ENCODE data around the gene LCMT1.
A peak's percentile ranks its signal among the peaks of the same experiment; 100 is the strongest.
"Not testable (repeated sequence)": the region's sequence is repeated elsewhere in the genome, so short reads cannot be mapped to it uniquely, and the experiment has no call there.

Gene LCMT1

GRCh38 chr16:25135254-25135878 lies 23.8 kb downstream of the LCMT1 start:
- DNase-seq (ENCODE audit: low read depth): peak; percentile 12
- no peak overlapping the region for H3K4me3 ChIP-seq (ENCODE audit: low read depth, low read length)

DNA sequence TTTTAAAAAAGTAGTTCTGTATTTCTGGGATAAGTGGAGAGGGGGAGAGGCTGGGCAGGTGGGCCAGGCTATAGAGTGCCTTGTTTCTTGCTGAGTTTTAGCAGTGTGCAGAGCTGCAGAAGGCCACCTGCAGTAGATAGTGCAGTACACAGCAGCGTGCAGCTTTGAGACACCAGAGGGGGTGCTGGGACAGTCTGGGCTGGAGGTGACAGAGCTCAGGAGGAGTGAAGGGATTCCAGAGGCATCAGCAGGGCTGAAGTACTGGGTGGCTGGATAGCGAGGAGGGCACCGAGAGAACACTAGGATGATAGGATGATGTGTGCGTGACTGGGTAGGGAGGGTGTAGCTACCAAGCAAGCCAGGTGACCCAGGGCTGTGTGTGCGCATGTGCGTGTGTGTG lies 26.6 kb downstream of the LCMT1 start:
- no peak overlapping the region for H3K4me3 ChIP-seq (ENCODE audit: low read depth, low read length)
- no peak for DNase-seq (ENCODE audit: low read depth)

- no peak overlapping the region for H3K4me3 ChIP-seq (ENCODE audit: low read depth, low read length)
- DNase-seq (ENCODE audit: low read depth): no peak
Measured at GRCh38 chr16:25140459-25140858, 28.9 kb downstream of the LCMT1 start.

- peak; percentile 39 for DNase-seq (ENCODE audit: low read depth)
- H3K4me3 ChIP-seq (ENCODE audit: low read depth, low read length): no peak overlapping the region
Measured at GRCh38 chr16:25141648-25142047, 30.1 kb downstream of the LCMT1 start.

- no peak overlapping the region for H3K4me3 ChIP-seq (ENCODE audit: low read depth, low read length)
- no peak for DNase-seq (ENCODE audit: low read depth)
Measured at GRCh38 chr16:25143928-25144327, 32.4 kb downstream of the LCMT1 start.

- DNase-seq (ENCODE audit: low read depth): no peak
- no peak overlapping the region for H3K4me3 ChIP-seq (ENCODE audit: low read depth, low read length)
Measured at GRCh38 chr16:25148568-25149215, 37.1 kb downstream of the LCMT1 start.

DNA sequence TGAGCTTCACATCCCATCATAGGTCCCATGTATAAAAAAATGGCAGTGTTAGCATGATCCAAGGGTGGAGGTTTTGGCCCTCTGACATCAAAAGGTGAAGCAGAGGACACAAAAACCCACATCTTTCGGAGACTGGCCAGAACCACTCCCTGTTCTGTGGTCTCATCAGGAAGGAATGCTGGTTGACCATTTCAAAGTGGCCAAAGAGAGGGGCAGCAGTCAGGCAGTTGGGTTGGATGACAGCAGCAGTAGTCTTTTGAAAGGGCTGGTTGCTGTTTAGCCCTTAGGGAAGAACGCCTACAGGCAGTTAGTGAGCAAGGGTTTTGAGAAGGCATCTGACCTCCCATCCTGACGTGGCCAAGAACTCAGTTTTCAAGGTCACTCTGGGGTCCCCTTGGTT lies 40.5 kb downstream of the LCMT1 start:
- H3K4me3 ChIP-seq (ENCODE audit: low read depth, low read length): no peak overlapping the region
- no peak for DNase-seq (ENCODE audit: low read depth)

- DNase-seq (ENCODE audit: low read depth): no peak
- H3K4me3 ChIP-seq (ENCODE audit: low read depth, low read length): no peak overlapping the region
Measured at GRCh38 chr16:25155553-25156460, 44.3 kb downstream of the LCMT1 start.

- no peak for DNase-seq (ENCODE audit: low read depth)
- no peak overlapping the region for H3K4me3 ChIP-seq (ENCODE audit: low read depth, low read length)
Measured at GRCh38 chr16:25157271-25157875, 45.8 kb downstream of the LCMT1 start.

DNA sequence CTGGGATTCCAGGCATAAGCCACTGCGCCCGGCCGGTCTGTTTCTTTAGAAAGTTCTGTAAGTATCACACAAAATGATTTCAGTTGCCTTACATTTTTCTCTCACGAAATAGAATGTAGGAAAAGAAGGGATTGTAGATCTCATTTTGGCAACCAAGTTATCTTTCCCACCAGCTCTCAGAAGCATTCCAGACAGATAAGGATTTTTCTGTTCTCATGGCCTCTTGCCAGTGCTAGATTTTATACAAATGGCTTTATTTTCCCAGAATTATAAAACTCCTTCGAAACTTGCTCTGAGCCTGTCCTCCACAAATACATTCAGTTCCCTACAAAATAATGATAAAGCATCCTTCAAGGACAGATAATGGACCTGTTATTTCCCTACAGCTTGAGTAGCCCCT lies 46.9 kb downstream of the LCMT1 start:
- no peak for DNase-seq (ENCODE audit: low read depth)
- H3K4me3 ChIP-seq (ENCODE audit: low read depth, low read length): no peak overlapping the region

GRCh38 chr16:25161753-25162367 lies 50.3 kb downstream of the LCMT1 start:
- no peak for DNase-seq (ENCODE audit: low read depth)
- no peak overlapping the region for H3K4me3 ChIP-seq (ENCODE audit: low read depth, low read length)

DNA sequence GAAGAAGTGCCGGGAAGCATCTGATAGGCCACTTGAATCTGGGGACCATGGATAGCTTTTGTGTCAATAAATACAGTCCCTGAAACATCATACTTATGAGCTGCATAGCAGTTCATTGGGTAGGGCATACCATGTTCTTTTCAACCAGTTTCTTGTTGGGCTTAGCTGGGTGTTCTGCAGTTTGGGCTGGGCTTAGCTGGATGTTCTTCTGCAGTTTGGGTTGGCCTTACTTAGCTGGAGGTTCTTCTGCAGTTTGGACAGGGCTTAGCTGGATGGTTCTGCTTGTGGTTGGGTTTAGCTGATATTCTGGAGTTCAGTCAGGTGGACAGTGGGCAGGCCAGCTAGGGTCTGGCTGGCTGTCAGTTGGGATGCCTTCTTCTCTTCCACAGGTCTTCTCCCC lies 52.1 kb downstream of the LCMT1 start:
- no peak for DNase-seq (ENCODE audit: low read depth)

GRCh38 chr16:25165284-25165683 lies 53.7 kb downstream of the LCMT1 start:
- no peak for DNase-seq (ENCODE audit: low read depth)
- H3K4me3 ChIP-seq (ENCODE audit: low read depth, low read length): no peak overlapping the region

More for the DNA sequence above, 52.1 kb downstream of the LCMT1 start:
- H3K4me3 ChIP-seq (ENCODE audit: low read depth, low read length): no peak overlapping the region

DNA sequence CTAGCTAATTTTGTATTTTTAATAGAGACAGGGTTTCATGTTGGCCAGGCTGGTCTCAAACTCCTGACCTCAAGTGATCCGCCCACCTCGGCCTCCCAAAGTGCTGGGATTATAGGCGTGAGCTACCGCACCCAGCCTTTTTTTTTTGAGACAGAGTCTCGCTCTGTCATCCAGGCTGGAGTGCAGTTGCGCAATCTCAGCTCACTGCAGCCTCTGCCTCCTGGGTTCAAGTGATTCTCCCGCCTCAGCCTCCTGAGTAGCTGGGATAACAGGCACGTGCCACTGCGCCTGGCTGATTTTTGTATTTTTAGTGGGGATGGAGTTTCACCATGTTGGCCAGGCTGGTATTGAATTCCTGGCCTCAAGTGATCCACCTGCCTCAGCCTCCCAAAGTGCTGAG lies 56.4 kb downstream of the LCMT1 start:
- not testable (repeated sequence) for DNase-seq (ENCODE audit: low read depth); H3K4me3 ChIP-seq (ENCODE audit: low read depth, low read length)

GRCh38 chr16:25171390-25171789 lies 59.8 kb downstream of the LCMT1 start:
- no peak for DNase-seq (ENCODE audit: low read depth)
- H3K4me3 ChIP-seq (ENCODE audit: low read depth, low read length): no peak overlapping the region

DNA sequence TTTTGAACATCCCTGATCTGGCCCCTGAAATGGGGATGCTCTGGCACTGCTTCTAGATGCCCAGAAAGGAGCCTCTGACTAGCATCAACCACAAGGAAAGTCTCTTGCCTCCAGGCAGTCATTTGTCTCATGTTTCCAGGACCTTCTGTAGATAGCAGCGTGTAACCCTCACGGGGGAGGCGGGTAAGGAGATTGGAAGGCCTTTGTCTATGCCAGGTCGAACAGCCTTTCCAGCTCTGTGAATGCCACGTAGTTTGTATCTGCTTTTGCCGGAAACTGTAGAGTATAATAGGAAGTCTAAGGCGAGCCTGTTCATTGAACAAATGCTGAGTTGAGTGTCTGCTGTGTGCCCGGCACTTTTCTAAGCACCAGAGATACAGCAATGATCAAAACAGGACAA lies 61.3 kb downstream of the LCMT1 start:
- H3K4me3 ChIP-seq (ENCODE audit: low read depth, low read length): no peak overlapping the region
- no peak for DNase-seq (ENCODE audit: low read depth)

- no peak overlapping the region for H3K4me3 ChIP-seq (ENCODE audit: low read depth, low read length)
- no peak for DNase-seq (ENCODE audit: low read depth)
Measured at GRCh38 chr16:25174285-25174684, 62.7 kb downstream of the LCMT1 start.

- no peak for DNase-seq (ENCODE audit: low read depth)
- no peak overlapping the region for H3K4me3 ChIP-seq (ENCODE audit: low read depth, low read length)
Measured at GRCh38 chr16:25176136-25176535, 64.6 kb downstream of the LCMT1 start.

GRCh38 chr16:25177512-25177830 lies 65.9 kb downstream of the LCMT1 start:
- no peak overlapping the region for H3K4me3 ChIP-seq (ENCODE audit: low read depth, low read length)
- no peak for DNase-seq (ENCODE audit: low read depth)

Measured in skeletal muscle cell (primary cell).